K562 (cell line): ENCODE results near the gene COL6A2. TPM values are rescaled to one million over a fixed set of nuclear protein-coding genes. Genes with fewer than 3 reads are reported as not detected.
A peak's percentile ranks its signal among the peaks of the same experiment; 100 is the strongest.

ENCODE experiments used
- ARID2 ChIP-seq: fragments of 450-650 bp; IDR thresholded peaks from 2 replicates; pipeline ENCODE4 v1.6.1; 2017; ENCODE audit warnings: antibody characterized with exemption, mild to moderate bottlenecking
- BACH1 ChIP-seq: fragments of 200-800 bp; sonication (Bioruptor generic); IDR thresholded peaks from 2 replicates; pipeline ENCODE4 v1.6.1; 2016; ENCODE audit warnings: missing genetic modification characterization, missing compliant biosample characterization
- CBX3 ChIP-seq, 2 experiments: IDR thresholded peaks; 1 replicate in 1 of 2; 2 replicates in 1 of 2; pipeline ENCODE4 v1.6.1; 2012; ENCODE audit warnings: inconsistent platforms in 2 of 2, low read length in 2 of 2, borderline replicate concordance in 1 of 2, control low read depth in 1 of 2
- CTBP1 ChIP-seq: fragments of 450-650 bp; IDR thresholded peaks from 2 replicates; pipeline ENCODE4 v1.6.1; 2016; ENCODE audit warnings: borderline replicate concordance
- EP300 ChIP-seq: IDR thresholded peaks from 2 replicates; pipeline ENCODE4 v1.6.1; 2012; ENCODE audit warnings: low read length, improper control_type of control experiment
- KDM4B ChIP-seq, 2 experiments: fragments of 450-650 bp in 1 of 2; sonication (generic) in 1 of 2; IDR thresholded peaks; 2 replicates each; pipeline ENCODE4 v1.6.1; 2016 to 2017; ENCODE audit warnings: borderline replicate concordance in 2 of 2, antibody characterized with exemption in 1 of 2, low read depth in 1 of 2, mild to moderate bottlenecking in 1 of 2
- KLF1 ChIP-seq: fragments of 450-650 bp; IDR thresholded peaks from 2 replicates; pipeline ENCODE4 v1.6.1; 2016; ENCODE audit warnings: missing genetic modification characterization, missing compliant biosample characterization
- L3MBTL2 ChIP-seq: fragments of 450-650 bp; IDR thresholded peaks from 2 replicates; pipeline ENCODE4 v1.6.1; 2016; ENCODE audit warnings: mild to moderate bottlenecking, moderate library complexity
- NR4A1 ChIP-seq, 2 experiments: fragments of 250-450 bp in 1 of 2; fragments of 450-650 bp in 1 of 2; sonication (Bioruptor Pico) in 1 of 2; IDR thresholded peaks; 2 replicates each; pipeline versions ENCODE4 v1.4.0 to v1.6.1; 2016 to 2020; ENCODE audit warnings: mild to moderate bottlenecking in 2 of 2, missing compliant biosample characterization in 1 of 2, missing genetic modification characterization in 1 of 2, moderate library complexity in 1 of 2
- PHF21A ChIP-seq: fragments of 450-650 bp; IDR thresholded peaks from 2 replicates; pipeline ENCODE4 v1.6.1; 2017; ENCODE audit warnings: low read depth, borderline replicate concordance
- PTTG1 ChIP-seq: fragments of 450-650 bp; IDR thresholded peaks from 2 replicates; pipeline ENCODE4 v1.6.1; 2016; ENCODE audit warnings: low read depth, mild to moderate bottlenecking, missing genetic modification characterization, missing compliant biosample characterization
- STAT5A ChIP-seq: IDR thresholded peaks from 2 replicates; pipeline ENCODE4 v1.6.1; 2012; ENCODE audit warnings: low read length, inconsistent platforms, borderline replicate concordance
- TAL1 ChIP-seq: fragments of 450-650 bp; IDR thresholded peaks from 2 replicates; pipeline ENCODE4 v1.6.1; 2016; ENCODE audit warnings: mild to moderate bottlenecking
- TSHZ1 ChIP-seq: fragments of 250-450 bp; sonication (Bioruptor Pico); IDR thresholded peaks from 2 replicates; pipeline ENCODE4 v1.4.0; 2020; ENCODE audit warnings: mild to moderate bottlenecking, moderate library complexity
- UBTF ChIP-seq, 2 experiments: IDR thresholded peaks; 2 replicates each; pipeline ENCODE4 v1.6.1; 2012; ENCODE audit warnings: improper control_type of control experiment in 2 of 2, low read depth in 2 of 2, low read length in 2 of 2, borderline replicate concordance in 1 of 2
- XRCC5 ChIP-seq: fragments of 200-400 bp; formaldehyde crosslinking; IDR thresholded peaks from 2 replicates; pipeline ENCODE4 v1.6.1; 2017; ENCODE audit warnings: low read depth, mild to moderate bottlenecking, low read length
- ZBTB5 ChIP-seq: fragments of 450-650 bp; IDR thresholded peaks from 2 replicates; pipeline ENCODE4 v1.6.1; 2017; ENCODE audit warnings: antibody characterized with exemption
- polyA plus RNA-seq, 8 experiments: library from polyadenylated mRNA; depleted of rRNA in 4 of 8; stranded (reverse) in 5 of 8; unstranded in 3 of 8; fragments of >200 nt; fragmentation: Nextera tagmentation in 2 of 8; fragmentation: Illumina TruSeq in 1 of 8; extraction: Ambion mirVana in 2 of 8; extraction: Trizol in 1 of 8; gene quantifications; 2 replicates each; pipeline versions ENCODE4 v1.2.1 to v1.2.3, GENCODE V29; 2011 to 2014; ENCODE audit warnings: inconsistent platforms in 1 of 8, missing spikeins in 1 of 8
- total RNA-seq, 7 experiments: library from RNA; depleted of rRNA in 6 of 7; stranded (reverse); fragments of >200 nt in 6 of 7; fragmentation: Illumina TruSeq in 2 of 7; extraction: Trizol in 2 of 7; gene quantifications; 2 replicates each; pipeline versions ENCODE4 v1.2.1 to v1.2.3, GENCODE V29; 2011 to 2021; ENCODE audit warnings: low replicate concordance in 1 of 7

Gene COL6A2
- total and polyA plus RNA-seq, 9 of the 15 experiments (the other 6 are each of a cell fraction or from before 2014, with no cell fraction given) = 0.07 to 1.1 (median 0.24) TPM; not detected in 3

DNA sequence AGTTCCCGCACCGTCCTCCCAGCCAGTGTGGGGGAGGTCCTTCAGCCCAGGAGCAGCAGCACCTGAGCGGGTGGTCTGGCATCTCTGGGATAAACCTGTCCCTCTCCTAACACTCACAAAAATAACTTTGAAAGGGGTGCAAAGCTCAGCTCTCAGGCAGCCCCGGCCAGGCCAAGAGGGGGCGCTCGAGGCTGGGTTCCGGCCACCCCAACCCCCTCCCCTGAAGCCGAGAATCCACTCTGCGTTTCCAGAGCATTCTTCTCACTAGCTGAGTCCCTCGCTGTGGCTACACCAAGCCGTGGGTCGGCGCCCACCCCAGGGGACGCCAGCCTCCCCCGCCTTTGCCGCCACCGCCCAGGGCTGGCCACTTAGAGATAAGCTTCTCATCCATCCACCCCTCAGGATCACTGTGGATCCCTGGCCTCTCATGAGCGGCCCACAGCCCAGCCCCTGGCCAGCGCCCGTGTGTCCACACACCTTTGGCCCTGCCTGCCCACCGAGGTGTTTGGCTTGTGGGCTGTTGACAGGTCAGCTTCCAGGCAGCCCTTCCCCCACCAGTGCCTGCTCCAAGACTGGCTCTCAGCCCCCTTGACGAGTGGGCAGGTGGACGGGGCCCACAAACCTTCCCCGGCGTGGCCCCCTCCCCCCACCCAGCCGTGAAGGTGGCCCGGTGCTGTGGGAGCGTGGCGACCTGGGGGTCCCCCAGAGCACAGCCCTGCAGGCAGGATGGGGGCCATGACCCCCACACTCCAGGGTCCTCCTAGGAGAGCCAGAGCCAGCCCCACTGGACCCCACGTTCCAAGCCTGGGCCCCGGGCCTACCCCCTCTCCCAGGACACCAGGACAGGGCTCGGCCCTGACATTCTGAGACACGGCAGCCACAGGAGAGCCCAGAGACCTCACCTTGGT lies 55.6 kb downstream of the COL6A2 start (continued):
- TF ChIP-seq ZBTB5 (peak; percentile 36; the same call in 1 of the 2 replicates), ARID2 (peak; percentile 57; the same call in 1 of the 2 replicates), BACH1 (no peak), CTBP1 (peak; percentile 82; the same call in 1 of the 2 replicates), XRCC5 (peak; percentile 93), TAL1 (peak; percentile 67), EP300 (peak; percentile 63; the same call in 1 of the 2 replicates), L3MBTL2 (peak; percentile 43; the same call in 1 of the 2 replicates), KLF1 (tag) (peak; percentile 94), KDM4B (IDR thresholded peaks at IDR 0.05; ENCODE audit: borderline replicate concordance in 2 of 2, low read depth in 1 of 2) (peak in 1 of 2 experiments; percentile 46; a peak in 1 of 4 replicates), CBX3 (IDR thresholded peaks at IDR 0.05; ENCODE audit: borderline replicate concordance in 1 of 2, low read length in 2 of 2) (peak in 1 of 2 experiments; percentile 21; a peak in 1 of 3 replicates), PHF21A (0 out of 2 replicates have a peak, but pooled peaks have one; percentile 15), PTTG1 (no peak), NR4A1 (CRISPR knock-in tag; IDR thresholded peaks at IDR 0.05) (no peak), NR4A1 (tag; IDR thresholded peaks at IDR 0.05) (0 out of 2 replicates have a peak, but pooled peaks have one; percentile 46), STAT5A (peak; percentile 46; the same call in 1 of the 2 replicates), TSHZ1 (CRISPR knock-in tag) (no peak), UBTF (IDR thresholded peaks at IDR 0.05; ENCODE audit: borderline replicate concordance in 1 of 2, low read depth in 2 of 2, low read length in 2 of 2) (0 out of 4 replicates have a peak, but pooled peaks of 1 of the 2 experiments have one; percentile 48)
